GM19351 (cell line): ENCODE measurements around the gene RRAD.
"Not testable (repeated sequence)": the region's sequence is repeated elsewhere in the genome, so short reads cannot be mapped to it uniquely, and the experiment has no call there.

Experiments
- ATAC-seq: cut with Tn5 transposase; IDR thresholded peaks from one replicate; pipeline ENCODE4 v1.9.1; 2021; ENCODE audit warnings: mild to moderate bottlenecking, moderate library complexity; ENCODE audit not compliant: unreplicated experiment

The RRAD gene

DNA sequence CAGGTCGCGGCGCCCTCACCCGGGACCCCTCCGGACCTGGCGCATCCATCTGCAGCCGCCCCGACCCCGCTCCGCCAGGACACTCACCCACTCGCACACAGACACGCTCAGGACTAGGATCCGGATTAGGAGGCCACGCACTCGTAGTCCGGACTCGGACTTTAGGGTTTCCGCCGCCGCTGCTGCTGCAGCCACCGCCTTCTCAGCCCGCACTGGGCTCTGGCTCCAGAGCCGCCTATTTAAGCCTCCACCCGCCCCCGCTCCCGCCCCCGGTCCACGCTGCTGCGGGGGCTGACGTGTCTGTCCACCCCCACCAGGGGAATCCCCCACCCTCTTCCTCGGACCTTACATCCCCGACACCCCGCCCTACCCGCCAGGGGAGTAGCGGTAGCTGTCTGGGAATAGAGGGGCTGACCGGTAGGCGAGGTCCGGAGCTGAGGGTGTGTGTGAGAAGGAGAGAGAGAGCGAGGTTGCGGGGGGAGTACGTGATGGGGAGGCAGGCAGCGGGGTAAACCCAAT, at the start of gene RRAD:
RRAD (minus strand) TSS at position 214 of the 519 bp plus-strand sequence. CDS start 356 bp downstream, outside the sequence.
- peak; percentile 21 for ATAC-seq

GRCh38 chr16:66974932-66975246, 49.6 kb upstream of the RRAD start:
- not testable (repeated sequence) for ATAC-seq

DNA sequence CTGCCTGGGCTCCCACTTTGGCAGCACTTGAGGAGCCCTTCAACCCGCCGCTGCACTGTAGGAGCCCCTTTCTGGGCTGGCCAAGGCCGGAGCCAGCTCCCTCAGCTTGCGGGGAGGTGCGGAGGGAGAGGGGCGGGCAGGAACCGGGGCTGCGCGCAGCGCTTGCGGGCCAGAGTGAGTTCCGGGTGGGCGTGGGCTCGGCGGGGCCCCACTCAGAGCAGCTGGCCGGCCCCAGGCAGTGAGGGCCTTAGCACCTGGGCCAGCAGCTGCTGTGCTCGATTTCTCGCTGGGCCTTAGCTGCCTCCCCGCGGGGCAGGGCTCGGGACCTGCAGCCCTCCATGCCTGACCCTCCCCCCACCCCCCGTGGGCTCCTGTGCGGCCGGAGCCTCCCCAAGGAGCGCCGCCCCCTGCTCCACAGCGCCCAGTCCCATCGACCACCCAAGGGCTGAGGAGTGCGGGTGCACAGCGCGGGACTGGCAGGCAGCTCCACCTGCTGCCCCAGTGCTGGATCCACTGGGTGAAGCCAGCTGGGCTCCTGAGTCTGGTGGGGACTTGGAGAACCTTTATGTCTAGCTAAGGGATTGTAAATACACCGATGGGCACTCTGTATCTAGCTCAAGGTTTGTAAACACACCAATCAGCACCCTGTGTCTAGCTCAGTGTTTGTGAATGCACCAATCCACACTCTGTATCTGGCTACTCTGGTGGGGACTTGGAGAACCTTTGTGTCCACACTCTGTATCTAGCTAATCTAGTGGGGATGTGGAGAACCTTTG, 49.0 kb upstream of the RRAD start:
- not testable (repeated sequence) for ATAC-seq

DNA sequence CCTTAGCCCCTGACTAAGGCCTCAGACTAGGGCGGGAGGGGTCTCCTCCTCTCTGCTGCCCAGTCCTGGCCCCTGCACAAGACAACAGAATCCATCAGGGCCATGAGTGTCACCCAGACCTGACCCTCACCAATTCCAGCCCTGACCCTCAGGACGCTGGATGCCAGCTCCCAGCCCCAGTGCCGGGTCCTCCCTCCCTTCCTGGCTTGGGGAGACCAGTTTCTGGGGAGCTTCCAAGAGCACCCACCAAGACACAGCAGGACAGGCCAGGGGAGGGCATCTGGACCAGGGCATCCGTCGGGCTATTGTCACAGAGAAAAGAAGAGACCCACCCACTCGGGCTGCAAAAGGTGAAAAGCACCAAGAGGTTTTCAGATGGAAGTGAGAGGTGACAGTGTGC, 48.4 kb upstream of the RRAD start:
- ATAC-seq, result no peak

- ATAC-seq, result no peak
Observed at GRCh38 chr16:66972983-66973382, 47.6 kb upstream of the RRAD start.

DNA sequence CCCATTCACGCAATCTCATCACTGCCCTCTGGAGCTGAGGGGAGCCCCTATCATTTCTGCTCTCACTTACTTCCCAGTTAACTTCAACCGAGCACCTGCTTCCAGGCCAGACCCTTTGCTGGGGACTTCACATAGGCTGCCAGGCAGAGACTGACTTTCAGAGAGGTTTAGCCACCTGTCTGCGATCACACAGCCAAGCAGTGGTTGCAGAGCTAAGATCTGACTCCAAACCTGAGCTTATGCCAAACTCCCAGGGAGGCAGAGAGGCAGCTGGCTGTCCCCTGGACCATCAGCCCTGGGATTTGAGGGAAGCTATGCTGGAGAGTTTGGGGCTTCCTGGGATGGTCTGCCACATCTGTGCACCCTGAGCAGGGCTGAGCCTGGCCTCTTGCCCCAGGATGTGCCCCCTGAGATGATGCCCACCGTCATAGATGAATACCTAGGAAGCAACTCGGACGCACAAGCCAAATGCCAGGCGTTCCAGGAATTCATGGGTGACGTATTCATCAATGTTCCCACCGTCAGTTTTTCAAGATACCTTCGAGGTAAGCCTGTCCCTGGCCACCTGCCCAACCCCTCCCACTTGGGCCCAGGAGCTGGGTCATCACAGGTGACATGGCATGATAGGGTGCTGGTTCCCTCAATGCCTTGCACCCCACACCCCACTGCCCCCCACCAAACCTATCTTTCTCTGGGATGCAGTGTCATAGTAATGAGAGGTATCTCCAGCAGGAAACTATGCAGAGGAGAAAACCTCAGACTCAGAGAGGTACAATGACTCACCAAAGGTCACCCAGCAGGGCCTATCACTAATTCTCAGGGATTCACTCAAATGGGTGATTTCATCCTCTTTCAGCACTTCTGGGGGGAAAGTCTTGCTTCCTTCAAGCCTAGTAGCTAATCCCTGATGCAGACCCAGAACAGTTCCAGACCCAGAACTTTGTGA, 45.7 kb upstream of the RRAD start:
- no peak for ATAC-seq

DNA sequence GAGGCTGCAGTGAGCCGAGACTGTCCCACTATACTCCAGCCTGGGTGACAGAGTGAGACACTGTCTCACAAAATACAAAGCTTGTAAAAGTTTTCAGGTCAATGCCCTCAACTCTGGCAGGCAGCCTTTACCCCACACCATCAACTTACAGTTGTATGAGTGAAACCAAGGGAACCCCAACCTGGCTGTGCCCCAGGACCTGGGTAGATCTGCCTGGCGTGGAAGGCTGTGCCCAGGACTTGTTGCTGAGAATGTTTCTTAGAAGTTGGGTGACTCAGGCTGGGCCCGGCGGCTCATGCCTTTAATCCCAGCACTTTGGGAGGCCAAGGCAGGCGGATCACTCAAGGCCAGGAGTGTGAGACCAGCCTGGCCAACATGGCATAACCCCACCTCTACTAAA, 43.5 kb upstream of the RRAD start:
- no peak for ATAC-seq

GRCh38 chr16:66964049-66964448, 38.7 kb upstream of the RRAD start:
- no peak for ATAC-seq

- ATAC-seq, result no peak
Observed at GRCh38 chr16:66961914-66962313, 36.6 kb upstream of the RRAD start.

GRCh38 chr16:66961065-66961744, 35.9 kb upstream of the RRAD start, which contains the start of gene CES3:
Gene CES3 (plus strand): TSS chr16:66961266. CDS start chr16:66961308, 42 bp downstream.
- peak; percentile 95 for ATAC-seq

DNA sequence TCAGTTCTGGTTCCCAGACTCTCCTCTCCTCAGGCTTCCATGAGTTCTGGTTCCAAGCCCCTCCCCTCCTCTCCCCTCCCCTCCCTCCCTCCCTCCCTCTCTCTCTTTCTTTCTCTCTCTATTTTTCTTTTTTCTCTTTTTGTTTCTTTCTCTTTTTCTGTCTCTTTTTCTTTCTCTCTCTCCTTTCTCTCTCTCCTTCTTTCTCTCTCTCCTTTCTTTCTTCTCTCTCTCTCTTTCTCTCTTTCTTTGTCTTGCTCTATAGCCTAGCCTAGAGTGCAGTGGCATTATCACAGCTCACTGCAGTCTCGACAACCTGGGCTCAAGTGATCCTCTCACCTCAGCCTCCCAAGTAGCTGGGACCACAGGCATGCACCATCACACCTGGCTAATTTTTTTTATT, 34.9 kb upstream of the RRAD start:
- no peak for ATAC-seq

- ATAC-seq, result no peak
Observed at GRCh38 chr16:66959704-66960161, 34.4 kb upstream of the RRAD start.

DNA sequence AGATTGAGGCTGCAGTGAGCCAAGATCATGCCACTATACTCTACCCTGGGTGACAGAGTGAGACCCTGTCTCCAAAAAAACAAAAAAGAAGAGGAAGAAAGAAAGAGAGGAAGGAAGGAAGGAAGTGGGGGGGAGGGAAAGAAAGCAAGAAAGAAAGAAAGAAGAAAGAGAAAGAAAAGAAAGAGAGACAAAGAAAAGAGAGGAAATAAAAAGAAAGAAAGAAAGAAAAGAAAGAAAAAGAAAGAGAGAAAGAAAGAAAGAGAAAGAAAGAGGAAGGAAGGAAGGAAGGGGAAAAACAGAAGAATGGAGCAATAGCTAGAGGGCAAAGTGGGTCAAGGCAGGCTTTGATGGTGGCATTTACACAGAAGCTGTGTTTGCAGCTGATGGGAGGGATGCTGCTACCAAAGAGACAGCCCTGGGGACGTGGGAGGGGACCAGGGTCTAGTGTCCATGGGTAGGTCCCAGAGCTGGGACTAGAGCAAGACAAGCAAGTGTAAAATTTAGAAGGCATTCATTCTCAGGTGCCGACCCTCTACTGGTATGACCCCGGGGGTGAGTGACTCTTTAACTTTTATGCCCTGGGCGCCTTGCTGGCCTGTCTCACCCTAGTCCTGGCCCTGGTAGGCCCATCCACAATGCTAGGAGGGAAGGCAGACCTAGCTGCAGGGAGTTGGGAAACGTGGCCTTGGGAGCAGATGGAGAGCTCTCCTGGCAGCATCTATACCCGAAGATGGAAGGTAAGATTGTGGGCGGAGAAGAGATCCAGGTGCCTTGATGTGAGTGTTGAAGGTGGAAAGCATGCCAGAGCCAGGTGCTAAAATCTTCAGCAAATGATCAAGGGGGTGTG, 33.7 kb upstream of the RRAD start:
- ATAC-seq, result no peak

DNA sequence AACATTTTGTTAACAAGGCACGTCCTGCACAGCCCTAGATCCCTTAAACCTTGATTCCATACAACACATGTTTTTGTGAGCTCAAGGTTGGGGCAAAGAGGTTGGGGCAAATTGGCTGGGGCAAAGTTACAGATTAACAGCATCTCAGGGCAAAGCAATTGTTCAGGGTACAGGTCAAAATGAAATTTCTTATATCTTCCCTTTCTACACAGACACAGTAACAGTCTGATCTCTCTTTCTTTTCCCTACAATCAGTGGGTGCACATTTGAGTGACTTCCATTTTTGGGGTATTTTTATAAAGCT, 30.8 kb upstream of the RRAD start:
- ATAC-seq, result not testable (repeated sequence)

DNA sequence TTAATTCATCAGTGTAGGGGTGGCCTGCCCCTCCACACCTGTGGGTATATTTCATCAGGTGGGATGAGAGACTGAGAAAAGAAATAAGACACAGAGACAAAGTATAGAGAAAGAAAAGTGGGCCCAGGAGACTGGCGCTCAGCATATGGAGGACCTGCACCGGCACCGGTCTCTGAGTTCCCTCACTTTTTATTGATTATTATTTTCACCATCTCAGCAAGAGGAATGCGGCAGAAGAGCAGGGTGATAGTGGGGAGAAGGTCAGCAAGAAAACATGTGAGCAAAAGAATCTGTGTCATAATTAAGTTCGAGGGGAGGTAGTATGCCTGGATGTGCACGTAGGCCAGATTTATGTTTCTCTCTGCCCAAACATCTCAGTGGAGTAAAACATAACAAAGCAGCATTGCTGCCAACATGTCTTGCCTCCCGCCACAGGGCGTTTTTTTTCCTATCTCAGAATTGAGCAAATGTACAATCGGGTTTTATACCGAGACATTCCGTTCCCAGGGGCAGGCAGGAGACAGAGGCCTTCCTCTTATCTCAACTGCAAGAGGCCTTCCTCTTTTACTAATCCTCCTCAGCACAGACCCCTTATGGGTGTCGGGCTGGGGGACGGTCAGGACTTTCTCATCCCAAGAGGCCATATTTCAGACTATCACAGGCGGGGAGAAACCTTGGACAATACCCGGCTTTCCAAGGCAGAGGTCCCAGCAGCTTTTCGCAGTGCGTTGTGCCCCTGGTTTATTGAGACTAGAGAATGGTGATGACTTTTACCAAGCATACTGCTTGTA, 30.2 kb upstream of the RRAD start:
- ATAC-seq, result not testable (repeated sequence)

DNA sequence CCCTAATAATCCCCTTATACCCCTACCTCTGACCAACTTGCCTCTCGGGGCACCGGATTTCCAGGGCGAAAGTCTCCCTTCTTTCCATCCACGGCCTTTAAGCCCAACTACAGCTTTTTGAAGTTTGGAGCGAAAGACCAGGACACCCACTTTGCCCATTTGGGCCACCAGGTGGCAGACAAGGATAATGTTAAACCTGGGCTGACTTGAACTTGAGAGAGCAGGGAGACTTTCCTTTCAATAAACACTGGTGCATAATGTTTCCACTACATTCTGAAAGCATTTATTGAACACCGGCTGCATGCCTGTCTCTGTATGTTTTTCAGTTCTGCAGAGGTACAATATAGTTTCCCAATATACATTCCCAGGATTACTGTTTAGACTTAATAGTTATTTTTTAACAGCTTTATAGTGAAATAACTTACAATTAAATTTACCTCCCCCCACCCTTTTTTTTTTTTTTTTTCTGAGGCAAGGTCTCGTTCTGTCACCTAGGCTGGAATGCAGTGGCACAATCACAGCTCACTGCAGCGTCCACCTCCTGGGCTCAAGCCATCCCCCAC, 28.8 kb upstream of the RRAD start:
- no peak for ATAC-seq

GRCh38 chr16:66953462-66954096, 28.2 kb upstream of the RRAD start:
- no peak for ATAC-seq

DNA sequence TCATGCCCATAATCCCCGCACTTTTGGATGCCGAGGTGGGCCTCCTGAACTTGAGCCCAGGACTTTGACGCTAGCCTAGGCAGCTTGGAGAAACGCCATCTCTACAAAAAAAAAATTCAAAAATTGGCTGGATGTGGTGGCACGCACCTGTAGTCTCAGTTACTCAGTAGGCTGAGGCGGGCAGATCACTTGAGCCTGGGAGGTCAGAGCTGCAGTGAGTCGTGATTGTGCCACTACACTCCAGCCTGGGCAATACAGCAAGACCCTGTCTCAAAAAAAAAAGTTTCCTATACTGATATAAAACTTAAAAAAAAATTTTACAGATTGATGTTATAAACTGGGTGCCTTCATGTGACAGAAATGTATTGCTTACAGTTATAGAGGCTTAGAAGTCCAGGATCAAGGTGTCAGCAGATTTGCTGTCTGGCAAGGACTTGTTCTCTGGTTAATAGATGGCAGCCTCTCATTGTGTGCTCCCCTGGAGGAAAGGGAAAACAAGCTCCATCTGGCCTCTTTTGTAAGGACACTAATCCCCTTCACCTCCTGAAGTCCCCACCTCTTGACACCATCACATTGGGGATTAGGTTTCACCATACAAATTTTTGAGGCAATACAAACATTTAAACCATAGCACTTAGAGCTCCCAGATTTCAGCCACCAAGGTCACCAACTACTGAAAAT, 27.2 kb upstream of the RRAD start:
- no peak for ATAC-seq
